ENCODE results near the gene KAZN. TPM values are rescaled to one million over a fixed set of nuclear protein-coding genes. Genes with fewer than 3 reads are reported as not detected.

The KAZN gene
- total and polyA plus RNA-seq, 2 of the 8 experiments (the other 6 are each of a cell fraction or from before 2014, with no cell fraction given) = 3.7 to 11.8 TPM

- H3K36me3 ChIP-seq (ENCODE audit: control insufficient read depth in 2 of 4, insufficient read depth in 4 of 4, low read length in 3 of 4) = no peaks in the 10 kb centered on the region
- no peak overlapping the region for H3K27ac ChIP-seq (ENCODE audit: low read depth, low read length)
- no peak overlapping the region for H2BK12ac ChIP-seq (ENCODE audit: low read depth, low read length)
- H3K23ac ChIP-seq (ENCODE audit: insufficient read length) = no peak overlapping the region
- H3K4me2 ChIP-seq (ENCODE audit: insufficient read depth in 1 of 2, low read depth in 2 of 2, low read length in 2 of 2) = no peak overlapping the region
- H4K91ac ChIP-seq (replicated peaks; ENCODE audit: insufficient read length, low read length) = no peak overlapping the region
- FAIRE-seq (no peak), DNase-seq (ENCODE audit: low read depth in 1 of 2, low spot score in 2 of 2) (no peak)
- ChIA-PET POLR2A (ENCODE audit: partially characterized antibody) (no interaction called here), CTCF (ENCODE audit: partially characterized antibody) (interaction anchor here (0.6 to 3.3 kb wide), 4 partner anchors 12 to 201 kb away, joined by 3 to 12 read pairs (median 4); no protein-coding TSS in a partner anchor)
- peaks cover 0 to 1% of the 10 kb centered on the region in 2 experiments for H4K20me1 ChIP-seq (replicated peaks in 1 of 2; ENCODE audit: control insufficient read depth in 1 of 2, insufficient read depth in 2 of 2, low read length in 2 of 2)
- no peak overlapping the region for H3K14ac ChIP-seq (ENCODE audit: insufficient read length)
- no peak overlapping the region for H3K9ac ChIP-seq (replicated peaks in 1 of 4; ENCODE audit: extremely low read depth in 1 of 4, low read depth in 3 of 4, low read length in 3 of 4)
- no peak overlapping the region for H2BK15ac ChIP-seq (ENCODE audit: low read length)
- no peak overlapping the region for H2BK20ac ChIP-seq (ENCODE audit: low read length)
- H2AFZ ChIP-seq (ENCODE audit: low read length) = no peak overlapping the region
- H3K4me1 ChIP-seq (replicated peaks in 1 of 4; ENCODE audit: control insufficient read depth in 3 of 4, insufficient read depth in 4 of 4, low read length in 3 of 4) = peaks cover 0 to 4% (median 1%) of the 10 kb centered on the region in 4 experiments; a peak in 1 of 7 replicates
- no peak overlapping the region for H2BK5ac ChIP-seq (ENCODE audit: low read depth, low read length)
- no peaks in the 10 kb centered on the region for H3K9me3 ChIP-seq (ENCODE audit: insufficient read depth in 2 of 2, low read depth in 1 of 2, low read length in 1 of 2)
- H3K23me2 ChIP-seq (ENCODE audit: low read depth, low read length) = no peaks in the 10 kb centered on the region
- H3K18ac ChIP-seq (ENCODE audit: extremely low read depth, low read length) = no peak overlapping the region
- no peak overlapping the region; the same call in 1 of the 2 replicates for H4K8ac ChIP-seq (ENCODE audit: extremely low read depth, insufficient read depth, low read length)
- no peaks in the 10 kb centered on the region for H3K27me3 ChIP-seq (replicated peaks in 1 of 4; ENCODE audit: control insufficient read depth in 3 of 4, extremely low read depth in 1 of 4, insufficient read depth in 3 of 4, low read length in 3 of 4)
- no peak overlapping the region for H2BK120ac ChIP-seq (replicated peaks; ENCODE audit: low read depth, low read length)
- no peaks in the 10 kb centered on the region for H3K79me1 ChIP-seq (ENCODE audit: low read depth, low read length)
- H3K4ac ChIP-seq (replicated peaks; ENCODE audit: insufficient read length, low read depth, low read length) = no peak overlapping the region
- H4K5ac ChIP-seq (ENCODE audit: insufficient read length, low read depth, low read length) = no peak overlapping the region
- H2AK5ac ChIP-seq (ENCODE audit: low read depth, low read length) = no peak overlapping the region
- WGBS, 2 experiments (ENCODE audit: extremely low coverage in 1 of 2, insufficient coverage in 1 of 2, insufficient read length in 1 of 2, insufficient replicate concordance in 2 of 2, low coverage in 1 of 2, low lambda C conversion rate in 2 of 2, missing lambda C conversion rate in 1 of 2) = 81% methylated on average over 15 of the region's 17 CpGs; no CpG with 5 or more reads in 1 of the 2 experiments
- H3K4me3 ChIP-seq (ENCODE audit: extremely low read depth in 1 of 4, insufficient read depth in 2 of 4, low read depth in 3 of 4, low read length in 4 of 4) = no peak overlapping the region
- TF ChIP-seq EGR1 (IDR thresholded peaks at IDR 0.05; ENCODE audit: borderline replicate concordance, low read depth, low read length) (no peak), HDAC6 (IDR thresholded peaks at IDR 0.05; ENCODE audit: low read depth, low read length) (no peak), CBX8 (IDR thresholded peaks at IDR 0.05; ENCODE audit: borderline replicate concordance, low read depth, low read length) (no peak), PHF8 (conservative IDR thresholded peaks at IDR 0.05; ENCODE audit: low read depth, low read length) (no peak)
- H3K79me2 ChIP-seq (ENCODE audit: control insufficient read depth in 1 of 2, insufficient read depth in 2 of 2, low read length in 2 of 2) = no peaks in the 10 kb centered on the region
- H3K56ac ChIP-seq (replicated peaks; ENCODE audit: insufficient read length, low read depth, low read length) = no peak overlapping the region
Observed at GRCh38 chr1:14980621-14981218, 382.2 kb downstream of the KAZN start.
